Stimulated activated CD4-positive, alpha-beta T cell treated with anti-CD3 and anti-CD28 coated beads, Interleukin-15, amount 100 ng/mL, for 24 hours (primary cell): ENCODE results near the gene CDH20.

Experiments
- DNase-seq: peaks from one replicate; pipeline ENCODE4 v3.0.0-alpha.2; 2020

Gene CDH20

GRCh38 chr18:61581578-61582201 lies 248.5 kb downstream of the CDH20 start:
- DNase-seq = peak; percentile 74

GRCh38 chr18:61582202-61582710 lies 249.0 kb downstream of the CDH20 start:
- no peak for DNase-seq

DNA sequence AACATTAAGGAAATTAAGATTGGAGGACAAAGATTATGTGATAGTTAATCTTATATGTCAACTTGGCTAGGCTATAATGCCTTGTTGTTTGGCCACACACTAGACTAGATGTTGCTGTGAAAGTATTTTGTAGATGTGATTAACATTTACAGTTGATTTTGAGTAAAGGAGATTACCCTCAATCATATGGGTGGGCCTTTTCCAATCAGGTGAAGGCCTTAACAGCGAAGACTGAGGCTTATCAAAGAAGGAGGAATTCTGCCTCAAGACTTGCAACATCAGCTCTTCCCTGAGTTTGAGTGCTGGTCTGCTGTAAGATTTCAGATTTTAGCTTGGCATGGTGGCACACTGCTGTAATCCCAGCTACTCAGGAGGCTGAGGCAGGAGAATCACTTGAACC lies 250.3 kb downstream of the CDH20 start:
- no peak for DNase-seq

DNA sequence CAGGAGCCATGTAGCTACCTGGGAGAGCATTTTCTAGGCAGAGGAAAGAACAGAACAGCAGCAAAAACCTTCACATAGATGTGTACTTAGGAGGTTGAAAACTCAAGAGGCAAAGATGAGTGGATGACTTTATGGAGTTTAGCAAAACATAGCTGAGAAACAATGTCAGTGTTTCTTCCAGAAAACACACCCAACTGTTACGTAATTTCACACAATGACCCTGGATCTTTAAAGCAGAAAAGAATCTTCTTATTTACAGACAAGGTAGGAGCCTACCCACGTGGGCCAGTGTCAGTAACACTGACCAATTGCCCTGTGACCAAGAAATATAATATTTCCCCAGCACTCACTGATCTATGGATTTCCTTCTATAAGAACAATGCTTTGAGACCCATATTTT lies 254.6 kb downstream of the CDH20 start:
- DNase-seq = no peak

DNA sequence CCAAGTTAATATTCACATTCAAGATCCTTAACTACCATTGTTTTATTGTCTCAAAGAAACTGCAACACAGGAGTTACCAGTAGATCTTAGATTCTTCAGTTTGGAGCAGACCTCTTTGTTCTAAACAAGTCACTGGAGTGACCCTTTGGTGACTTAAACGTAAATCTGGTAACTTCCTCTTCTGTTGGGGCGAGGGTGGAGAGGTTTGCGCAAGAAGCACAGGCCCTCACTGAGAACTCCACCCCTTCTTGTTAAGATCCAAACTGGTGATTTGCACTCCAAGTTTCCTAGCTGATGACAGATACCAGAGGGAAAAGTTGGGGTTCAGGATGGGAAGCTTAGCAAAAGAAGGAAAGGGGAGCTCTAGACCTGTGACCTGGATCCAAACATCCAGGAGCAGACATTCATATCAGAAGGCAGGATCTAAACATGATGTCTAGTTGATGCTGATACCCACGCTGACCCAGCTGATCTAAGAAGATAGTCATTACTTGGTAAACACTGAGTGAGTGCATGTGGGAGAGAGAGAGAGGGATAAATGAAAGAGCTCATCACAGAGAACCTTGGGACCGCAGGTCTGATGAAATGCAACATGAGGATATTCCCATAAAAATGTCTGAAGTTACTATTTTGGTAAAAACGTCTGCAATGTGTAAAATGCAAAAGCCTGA lies 256.0 kb downstream of the CDH20 start:
- DNase-seq = no peak

DNA sequence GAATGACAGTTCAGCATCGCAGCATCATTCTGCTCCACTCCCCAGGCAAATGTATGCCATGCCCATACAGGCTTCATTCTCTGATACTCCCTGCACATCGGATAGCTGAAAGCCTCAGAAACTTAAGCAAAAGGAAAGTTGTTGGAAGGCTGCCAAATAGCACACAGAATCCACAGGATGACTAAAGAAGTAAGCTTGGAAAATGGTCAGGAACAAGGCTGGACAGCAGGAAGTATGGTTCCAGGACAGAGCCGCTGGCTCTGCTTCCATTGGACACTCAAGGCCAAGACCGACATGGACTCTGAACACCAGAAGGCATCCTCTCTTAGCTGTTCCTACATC lies 256.5 kb downstream of the CDH20 start:
- DNase-seq = no peak

DNA sequence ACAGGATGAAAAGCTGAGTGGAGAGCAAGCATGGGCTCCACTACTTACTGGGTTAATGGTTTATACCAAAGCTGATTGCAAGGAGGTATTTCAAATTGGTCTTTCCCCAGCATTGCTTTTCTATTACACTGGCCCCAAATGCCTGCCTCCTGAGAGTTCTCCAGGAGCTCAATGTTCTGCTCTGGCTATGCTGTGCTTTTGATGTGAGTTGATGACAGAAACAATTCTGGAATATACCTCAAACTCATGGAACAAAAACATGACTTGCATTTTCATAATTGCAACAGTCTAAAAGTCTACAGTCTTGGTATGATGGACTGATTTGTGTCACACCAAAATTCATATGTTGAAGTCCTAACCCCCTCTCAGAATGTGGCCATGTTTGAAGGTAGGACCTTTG lies 258.0 kb downstream of the CDH20 start:
- no peak for DNase-seq

- DNase-seq = no peak
Observed at GRCh38 chr18:61595615-61596251, 262.5 kb downstream of the CDH20 start.

DNA sequence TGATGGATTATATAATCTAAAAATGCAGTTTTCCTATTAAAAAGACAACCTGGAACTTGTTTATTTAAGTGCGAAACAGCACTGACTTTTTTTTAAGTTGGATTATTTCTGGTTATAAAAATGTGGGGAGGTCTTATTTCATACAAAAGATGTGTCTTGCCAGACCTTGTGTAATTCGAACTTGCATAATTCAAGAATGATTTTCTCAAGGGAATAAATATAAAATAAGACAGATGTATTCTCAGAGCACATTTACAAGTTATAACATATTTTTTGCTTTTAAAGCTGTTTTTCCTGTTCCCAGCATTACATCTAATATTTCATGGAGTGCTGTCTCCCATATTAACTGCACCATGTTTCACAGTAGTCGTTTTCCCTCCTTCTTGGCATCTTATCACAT lies 263.1 kb downstream of the CDH20 start:
- DNase-seq = no peak

DNA sequence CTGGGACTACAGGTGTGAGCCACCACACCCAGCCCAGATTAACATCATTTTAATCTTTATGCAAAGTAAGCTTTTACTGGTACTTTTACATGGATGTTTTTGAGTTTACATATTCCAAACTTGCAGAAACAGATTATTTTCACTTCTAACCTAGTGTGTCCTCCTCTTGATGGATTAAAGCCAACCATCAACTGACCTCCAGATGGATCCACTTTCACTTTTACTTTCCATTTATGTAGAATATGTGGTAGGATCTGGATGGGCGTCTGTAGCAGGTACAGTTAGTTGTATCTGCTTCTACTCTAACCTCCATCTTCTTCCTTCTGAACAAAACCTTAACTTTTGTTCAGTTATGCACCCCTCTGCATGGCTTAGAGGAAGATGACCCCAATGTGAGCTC lies 264.1 kb downstream of the CDH20 start:
- DNase-seq = no peak

DNA sequence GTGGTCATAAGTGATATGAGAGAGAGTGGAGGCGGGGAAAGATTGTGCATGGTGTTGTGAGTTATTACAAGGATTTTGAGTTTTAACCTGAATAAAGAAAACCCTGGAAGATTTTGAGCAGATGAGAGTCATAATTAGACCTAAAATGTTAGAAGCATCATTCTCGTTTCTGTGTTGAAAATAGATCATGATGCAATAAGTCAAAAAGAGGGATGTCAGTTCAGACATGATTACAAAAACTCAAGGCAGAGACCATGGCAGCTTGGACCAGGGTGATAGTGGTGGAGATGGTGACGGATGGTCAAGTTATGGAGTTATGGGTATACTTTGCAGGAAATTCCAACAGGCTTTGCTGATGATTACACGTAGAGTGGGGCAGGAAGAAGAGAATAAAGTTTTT lies 267.2 kb downstream of the CDH20 start:
- DNase-seq = no peak

DNA sequence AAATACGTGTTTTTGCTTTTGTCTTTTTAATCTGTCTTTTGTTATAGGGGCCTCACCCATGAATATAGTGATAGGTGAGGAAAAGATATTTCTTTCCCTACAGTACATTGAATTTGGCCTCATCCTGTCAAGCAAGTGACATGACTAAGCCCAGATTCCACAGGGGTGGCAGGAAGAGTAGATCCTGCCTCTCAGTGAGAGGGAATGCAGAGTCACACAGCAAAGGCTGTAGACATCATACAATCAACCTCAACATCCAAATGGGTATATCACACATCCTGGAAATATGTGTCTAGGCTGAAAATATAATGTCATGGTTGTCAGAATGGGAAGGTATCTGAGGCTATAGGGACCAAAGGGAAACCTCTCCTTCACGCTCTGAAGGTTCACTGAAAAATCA lies 269.6 kb downstream of the CDH20 start:
- DNase-seq = no peak
